IMR-90 (cell line): Measurements from ENCODE around the gene PIGM. TPM values are rescaled to one million over a fixed set of nuclear protein-coding genes. Genes with fewer than 3 reads are reported as not detected.

ENCODE experiments used
- ATAC-seq: fragments of 200-7000 bp; cut with Tn5 transposase; 2 replicates; pipeline ENCODE4 v1.9.1; 2020; ENCODE audit warnings: low read depth, mild to moderate bottlenecking, moderate library complexity
- BruUV-seq: library from RNA; stranded (reverse); fragments of 400-500 nt; replicated peaks from 2 replicates; lab custom pipeline; 2021; lab: Mats Ljungman, UMichigan
- CTCF ChIA-PET: fragments of 300-600 bp; formaldehyde crosslinking; extraction: SDS; loops from one replicate; lab custom pipeline; 2021; ENCODE audit warnings: antibody characterized with exemption; lab: Yijun Ruan, JAX
- POLR2A ChIA-PET: fragments of 300-600 bp; sonication (Branson Sonifier 250); formaldehyde crosslinking; loops from one replicate; lab custom pipeline; 2022; ENCODE audit warnings: antibody characterized with exemption; ENCODE audit not compliant: unreplicated experiment; lab: Charles Lee
- DNase-seq: peaks from one replicate; pipeline ENCODE4 v3.0.0; 2013
- H2AFZ ChIP-seq: replicated peaks from 2 replicates; pipeline ENCODE3; 2013; ENCODE audit warnings: low read length, mild to moderate bottlenecking; ENCODE audit not compliant: poor library complexity
- H2AK5ac ChIP-seq: 2 replicates; pipeline ENCODE4 v1.6.1; 2013; ENCODE audit warnings: low read depth, low read length, inconsistent platforms
- H2AK9ac ChIP-seq: replicated peaks from 2 replicates; pipeline ENCODE3; 2013; ENCODE audit warnings: mild to moderate bottlenecking, low read depth, low read length, moderate library complexity; ENCODE audit not compliant: poor library complexity
- H2BK120ac ChIP-seq: 2 replicates; pipeline ENCODE4 v1.6.1; 2013; ENCODE audit warnings: low read depth, low read length, inconsistent platforms
- H2BK15ac ChIP-seq: 3 replicates; pipeline ENCODE4 v1.6.1; 2013; ENCODE audit warnings: low read depth, low read length, inconsistent platforms
- H2BK20ac ChIP-seq: 2 replicates; pipeline ENCODE4 v1.6.1; 2013; ENCODE audit warnings: low read depth, mild to moderate bottlenecking, inconsistent platforms, low read length, moderate library complexity
- H2BK5ac ChIP-seq: 2 replicates; pipeline ENCODE4 v1.6.1; 2013; ENCODE audit warnings: mild to moderate bottlenecking, low read depth, low read length, inconsistent platforms; ENCODE audit not compliant: poor library complexity, severe bottlenecking
- H3K14ac ChIP-seq: replicated peaks from 2 replicates; pipeline ENCODE4 v1.6.1; 2013; ENCODE audit warnings: low read depth, low read length, inconsistent platforms
- H3K18ac ChIP-seq: 2 replicates; pipeline ENCODE4 v1.6.1; 2013; ENCODE audit warnings: low read depth, low read length, control low read depth
- H3K23ac ChIP-seq: 2 replicates; pipeline ENCODE4 v1.6.1; 2013; ENCODE audit warnings: low read depth, low read length, inconsistent platforms
- H3K27ac ChIP-seq: 2 replicates; pipeline ENCODE4 v1.5.1; 2013; ENCODE audit warnings: mild to moderate bottlenecking, control low read depth, low read length; ENCODE audit not compliant: insufficient read depth
- H3K27me3 ChIP-seq: 2 replicates; pipeline ENCODE4 v1.6.1; 2013; ENCODE audit warnings: low read length; ENCODE audit not compliant: control insufficient read depth, insufficient read depth
- H3K36me3 ChIP-seq: 2 replicates; pipeline ENCODE4 v1.6.1; 2013; ENCODE audit warnings: low read length, mixed read lengths; ENCODE audit not compliant: control insufficient read depth, insufficient read depth
- H3K4ac ChIP-seq: 2 replicates; pipeline ENCODE4 v1.6.1; 2013; ENCODE audit warnings: low read depth, low read length, inconsistent platforms
- H3K4me1 ChIP-seq: 2 replicates; pipeline ENCODE4 v1.6.1; 2013; ENCODE audit warnings: low read length, mixed read lengths; ENCODE audit not compliant: control insufficient read depth, insufficient read depth
- H3K4me2 ChIP-seq: 2 replicates; pipeline ENCODE4 v1.6.1; 2013; ENCODE audit warnings: low read depth, mild to moderate bottlenecking, control low read depth, low read length, moderate library complexity
- H3K4me3 ChIP-seq: 2 replicates; pipeline ENCODE4 v1.5.1; 2013; ENCODE audit warnings: low read depth, mild to moderate bottlenecking, control low read depth, low read length, moderate library complexity; ENCODE audit not compliant: insufficient read depth
- H3K56ac ChIP-seq: 2 replicates; pipeline ENCODE4 v1.6.1; 2013; ENCODE audit warnings: low read length, inconsistent platforms; ENCODE audit not compliant: insufficient read depth; ENCODE audit errors: extremely low read depth
- H3K79me1 ChIP-seq, 2 experiments: 2 replicates each; pipeline ENCODE4 v1.6.1; 2013; ENCODE audit warnings: low read length in 2 of 2, inconsistent platforms in 1 of 2, low read depth in 1 of 2
- H3K9ac ChIP-seq: 2 replicates; pipeline ENCODE4 v1.6.1; 2013; ENCODE audit warnings: low read depth, low read length, control low read depth
- H3K9me1 ChIP-seq: 2 replicates; pipeline ENCODE4 v1.6.1; 2013; ENCODE audit warnings: low read length, inconsistent platforms; ENCODE audit not compliant: insufficient read depth
- H3K9me3 ChIP-seq: 2 replicates; pipeline ENCODE4 v1.6.1; 2013; ENCODE audit warnings: low read length; ENCODE audit not compliant: control insufficient read depth, insufficient read depth
- H4K20me1 ChIP-seq: 2 replicates; pipeline ENCODE4 v1.6.1; 2013; ENCODE audit warnings: low read length, inconsistent platforms; ENCODE audit not compliant: insufficient read depth
- H4K5ac ChIP-seq: 2 replicates; pipeline ENCODE4 v1.6.1; 2013; ENCODE audit warnings: mild to moderate bottlenecking, low read depth, low read length, control low read depth
- H4K8ac ChIP-seq, 2 experiments: 2 replicates each; pipeline ENCODE4 v1.6.1; 2013; ENCODE audit warnings: low read depth in 2 of 2, low read length in 2 of 2, control low read depth in 1 of 2, inconsistent platforms in 1 of 2
- H4K91ac ChIP-seq: 2 replicates; pipeline ENCODE4 v1.6.1; 2013; ENCODE audit warnings: low read depth, low read length, inconsistent platforms; ENCODE audit not compliant: insufficient read depth
- ELK1 ChIP-seq: fragments of 150-350 bp; IDR thresholded peaks from 2 replicates; pipeline ENCODE4 v1.6.1; 2016; ENCODE audit warnings: low read depth, mild to moderate bottlenecking, low read length, moderate library complexity, borderline replicate concordance
- FOS ChIP-seq: fragments of 150-350 bp; IDR thresholded peaks from 2 replicates; pipeline ENCODE4 v1.6.1; 2016; ENCODE audit warnings: low read depth, low read length
- MAFK ChIP-seq: IDR thresholded peaks from 2 replicates; pipeline ENCODE4 v1.6.1; 2012; ENCODE audit warnings: low read depth, low read length, improper control_type of control experiment
- MAZ ChIP-seq: IDR thresholded peaks from 2 replicates; pipeline ENCODE4 v1.6.1; 2012; ENCODE audit warnings: low read depth, mild to moderate bottlenecking, low read length, improper control_type of control experiment, moderate library complexity, borderline replicate concordance
- NFE2L2 ChIP-seq: fragments of 150-350 bp; IDR thresholded peaks from 2 replicates; pipeline ENCODE4 v1.6.1; 2016; ENCODE audit warnings: low read depth, mild to moderate bottlenecking, low read length
- RCOR1 ChIP-seq: IDR thresholded peaks from 2 replicates; pipeline ENCODE4 v1.6.1; 2012; ENCODE audit warnings: mild to moderate bottlenecking, low read length, improper control_type of control experiment; ENCODE audit not compliant: insufficient replicate concordance
- RFX5 ChIP-seq: IDR thresholded peaks from 2 replicates; pipeline ENCODE4 v1.8.0; 2012; ENCODE audit warnings: low read depth, mild to moderate bottlenecking, low read length, moderate library complexity
- SMC3 ChIP-seq: fragments of 150-350 bp; IDR thresholded peaks from 2 replicates; pipeline ENCODE4 v1.6.1; 2016; ENCODE audit warnings: low read depth, mild to moderate bottlenecking, antibody characterized with exemption, low read length, moderate library complexity
- USF2 ChIP-seq: fragments of 150-350 bp; IDR thresholded peaks from 2 replicates; pipeline ENCODE4 v1.6.1; 2017; ENCODE audit warnings: mild to moderate bottlenecking, antibody characterized with exemption, low read length, low read depth
- WGBS, 2 experiments: methylation state at CpG; one replicate each; pipeline versions ENCODE4 v1.1.5 to v1.1.7; 2013; ENCODE audit warnings: missing lambda C conversion rate in 2 of 2; ENCODE audit not compliant: insufficient read length in 1 of 2; ENCODE audit errors: extremely low coverage in 2 of 2; 5-methylcytosine and 5-hydroxymethylcytosine counted together
- dilution Hi-C: fragments of 300-500 bp; cut with HindIII; formaldehyde crosslinking; loops from one replicate; pipeline ENCODE4 v1.14.3; 2018; ENCODE audit warnings: low sequenced_read_pairs; ENCODE audit not compliant: unreplicated experiment
- in situ Hi-C: fragments of 300-500 bp; cut with MboI; formaldehyde crosslinking; loops from 3 replicates; pipeline ENCODE4 v1.14.3; 2019; ENCODE audit warnings: low sequenced_read_pairs, inconsistent platforms, mixed read lengths
- intact Hi-C: fragments of 100-400 bp; cut with micrococcal nuclease; formaldehyde crosslinking; loops from 2 replicates; pipeline ENCODE4 v1.10.0; 2022
- polyA plus RNA-seq, 3 experiments: library from polyadenylated mRNA; depleted of rRNA; stranded (reverse); fragments of >200 nt; gene quantifications; 2 replicates each; pipeline ENCODE4 v1.2.3, GENCODE V29; 2012; ENCODE audit warnings: low replicate concordance in 1 of 3
- total RNA-seq: library from RNA; depleted of rRNA; stranded (reverse); fragments of >200 nt; gene quantifications from 2 replicates; pipeline ENCODE4 v1.2.3, GENCODE V29; 2012

Gene PIGM
- total and polyA plus RNA-seq, 2 of the 4 experiments (the other 2 are of a cell fraction): 2.9 TPM

GRCh38 chr1:160076295-160076694 is 44.5 kb upstream of the PIGM start:
- Histone ChIP-seq H3K4me3 (no peak overlapping the region), H2AFZ (no peak overlapping the region), H3K23ac (no peak overlapping the region), H2BK20ac (no peak overlapping the region), H4K8ac (no peak overlapping the region), H3K14ac (no peak overlapping the region), H3K9me3 (no peaks in the 10 kb centered on the region; the same call in 1 of the 2 replicates), H2AK9ac (no peak overlapping the region), H4K20me1 (no peaks in the 10 kb centered on the region), H3K56ac (no peak overlapping the region), H3K27me3 (peaks cover 57% of the 10 kb centered on the region), H3K4me1 (peaks cover 2% of the 10 kb centered on the region; the same call in 1 of the 2 replicates), H4K5ac (no peak overlapping the region), H3K79me1 (no peaks in the 10 kb centered on the region), H2BK15ac (no peak overlapping the region), H3K36me3 (no peaks in the 10 kb centered on the region), H3K4me2 (no peak overlapping the region), H3K18ac (no peak overlapping the region), H2AK5ac (no peak overlapping the region), H3K9me1 (no peaks in the 10 kb centered on the region), H2BK120ac (no peak overlapping the region), H3K27ac (no peak overlapping the region), H3K4ac (no peak overlapping the region), H4K91ac (no peak overlapping the region), H3K9ac (no peak overlapping the region), H2BK5ac (no peak overlapping the region)
- DNase-seq: no peak
- ATAC-seq: no peak
- ChIA-PET CTCF (interaction anchor here (0.6 to 2.0 kb wide), 2 partner anchors 10 to 20 kb away, joined by 3 to 7 read pairs; no protein-coding TSS in a partner anchor), POLR2A (no interaction called here)
- no TSS peak for BruUV-seq
- dilution Hi-C loops (no loop called here), intact Hi-C loops (no loop called here), in situ Hi-C loops (no loop called here)
- TF ChIP-seq RCOR1: no peak
- TF ChIP-seq NFE2L2: no peak
- TF ChIP-seq MAFK: no peak
- no peak for TF ChIP-seq SMC3
- TF ChIP-seq FOS: no peak
- no peak for TF ChIP-seq ELK1
- TF ChIP-seq USF2: no peak
- no peak for TF ChIP-seq MAZ
- no peak for TF ChIP-seq RFX5
- WGBS, 2 experiments: 80% methylated on average over 1 of the region's 3 CpGs; no CpG with 5 or more reads in 1 of the 2 experiments
